Left hindlimb (tissue), 1 donor: ENCODE results near the gene E4F1.
"Not testable (repeated sequence)": the region's sequence is repeated elsewhere in the genome, so short reads cannot be mapped to it uniquely, and the experiment has no call there.

Source experiments
- DNase-seq: peaks from one replicate; pipeline ENCODE4 v3.0.0-alpha.2; 2018

E4F1 gene

DNA sequence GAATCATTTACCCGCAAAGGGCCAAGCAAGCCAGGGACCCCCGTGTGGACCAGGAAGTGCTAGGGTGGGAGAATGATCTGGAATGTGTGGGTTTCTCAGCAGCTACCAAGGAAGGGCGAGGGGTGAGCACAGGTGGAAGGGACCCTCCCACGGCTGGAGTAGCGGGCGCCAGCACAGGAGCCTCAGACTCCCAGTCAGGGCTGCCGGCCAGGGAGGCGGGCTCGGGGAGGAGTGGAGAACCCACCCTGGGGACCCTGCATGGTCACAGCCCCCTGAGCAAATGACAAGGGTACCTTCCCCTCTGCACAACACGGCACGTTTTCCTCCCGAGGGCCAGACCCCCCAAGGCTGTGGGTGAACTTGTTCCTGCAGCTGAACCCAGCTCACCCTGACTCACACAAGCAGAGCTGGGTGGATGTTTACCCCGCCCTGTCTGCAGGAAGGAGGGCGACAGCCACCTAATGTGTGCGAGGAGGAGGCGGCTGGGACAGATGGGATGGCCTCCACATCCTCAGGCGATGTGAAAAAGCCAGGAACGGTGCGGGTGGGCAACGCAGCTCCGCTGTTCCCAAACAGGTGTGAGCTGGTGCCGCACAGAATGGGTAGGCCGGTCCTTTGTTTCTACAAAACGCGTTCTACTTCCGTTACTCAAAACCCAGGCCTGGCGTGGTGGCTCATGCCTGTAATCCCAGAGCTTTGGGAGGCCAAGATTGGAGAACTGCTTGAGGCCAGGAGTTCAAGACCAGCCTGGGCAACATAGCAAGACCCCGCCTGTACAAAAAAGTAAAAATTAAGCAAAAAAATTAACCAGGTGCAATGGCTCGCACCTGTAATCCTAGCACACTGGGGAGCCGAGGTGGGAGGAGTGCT lies 21.8 kb downstream of the E4F1 start:
- no peak for DNase-seq

DNA sequence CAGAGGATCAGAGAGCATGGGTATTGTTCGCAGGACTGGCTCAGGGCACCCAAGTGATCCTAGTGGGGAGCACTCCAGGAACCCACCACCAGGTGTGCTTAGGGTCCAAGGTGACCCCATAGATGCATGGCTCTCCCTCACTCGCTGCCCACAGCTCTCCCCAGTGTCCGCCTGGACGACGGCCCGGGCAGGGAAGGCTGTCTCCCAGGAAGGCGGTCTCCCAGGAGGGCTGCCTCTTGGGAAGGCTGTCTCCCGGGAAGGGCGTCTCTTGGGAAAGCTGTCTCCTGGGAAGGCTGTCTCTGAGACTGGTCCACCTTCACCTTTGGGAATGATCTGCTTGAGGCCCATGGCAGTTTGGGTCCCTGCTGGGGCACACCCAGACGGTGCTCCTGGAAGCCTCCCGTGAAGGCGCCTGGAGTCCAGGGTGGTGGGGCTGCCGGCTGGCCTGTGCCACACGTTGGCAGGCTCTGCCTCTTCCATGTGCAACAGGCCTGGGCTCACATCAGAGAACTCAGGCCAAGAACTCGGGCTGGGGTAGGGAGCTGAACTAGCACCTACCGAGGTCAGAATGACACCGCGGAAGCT lies 23.0 kb downstream of the E4F1 start:
- DNase-seq: peak; percentile 31

DNA sequence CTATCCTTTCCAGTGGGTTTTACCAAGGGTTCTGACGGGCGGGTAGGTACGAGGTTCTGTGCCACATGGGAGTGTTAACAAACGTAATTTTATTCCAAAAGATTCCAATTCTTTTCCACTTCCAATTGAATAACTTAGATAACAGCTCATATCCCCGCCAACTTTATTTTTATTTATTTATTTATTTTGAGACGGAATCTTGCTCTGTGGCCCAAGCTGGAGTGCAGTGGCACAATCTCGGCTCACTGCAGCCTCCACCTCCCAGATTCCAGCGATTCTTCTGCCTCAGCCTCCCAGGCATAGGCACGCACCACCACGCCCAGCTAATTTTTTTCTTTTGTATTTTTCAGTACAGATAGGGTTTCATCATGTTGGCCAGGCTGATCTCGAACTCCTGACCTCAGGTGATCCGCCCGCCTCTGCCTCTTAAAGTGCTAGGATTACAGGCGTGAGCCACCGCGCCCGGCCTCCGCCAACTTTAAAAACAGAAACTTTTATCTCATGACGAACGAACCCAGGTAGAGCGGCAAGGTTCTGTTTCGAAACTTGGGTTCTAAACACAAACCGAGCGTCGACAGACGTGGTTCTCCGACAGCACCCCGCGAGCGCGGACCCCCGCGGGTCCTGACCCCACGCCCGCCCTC lies 27.4 kb downstream of the E4F1 start:
- peak; percentile 29 for DNase-seq

DNA sequence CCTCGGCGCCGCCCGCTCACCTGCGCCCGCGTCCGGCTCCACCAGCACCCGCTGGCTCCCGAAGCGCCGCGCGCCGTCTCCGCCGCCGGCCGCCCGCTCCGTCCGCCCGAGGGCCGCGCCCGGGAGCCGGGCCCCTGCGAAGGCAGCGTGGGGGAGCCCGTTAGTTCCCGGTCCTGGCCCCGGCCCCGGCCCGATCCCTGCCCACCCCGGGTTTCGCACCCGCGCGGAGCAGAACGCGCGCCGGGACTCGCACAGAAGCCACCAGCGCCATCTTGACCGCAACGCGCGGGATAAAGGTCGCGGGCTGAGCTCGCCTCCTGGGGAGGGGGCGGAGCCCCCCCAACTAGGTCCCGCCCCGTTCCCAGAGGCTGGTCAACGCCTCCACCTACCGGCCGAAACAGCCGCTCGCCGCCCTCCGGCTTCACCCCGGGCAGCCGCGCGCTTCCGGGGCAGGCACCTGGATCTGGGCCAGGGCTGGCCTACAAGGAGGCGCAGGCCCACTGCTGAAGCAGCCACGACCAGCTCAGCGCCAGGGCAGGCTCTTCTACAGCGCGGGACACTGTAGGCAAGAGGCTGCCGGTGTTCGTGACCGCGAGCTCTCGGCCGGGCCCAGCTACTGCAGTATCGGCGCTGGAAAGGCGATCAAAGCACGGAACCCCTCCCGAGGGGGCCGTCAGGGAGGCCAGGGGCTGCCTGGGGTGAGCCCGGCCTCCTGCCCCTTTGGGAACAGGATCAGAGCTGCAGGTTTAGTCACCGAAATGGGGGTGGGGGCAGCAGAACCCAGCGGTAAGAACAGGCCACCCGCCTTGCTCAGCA lies 28.1 kb downstream of the E4F1 start, which contains the start of gene ECI1:
Gene ECI1, minus strand, starts transcription at position 292 of the 816 bp plus-strand sequence. Its CDS starts 21 bp downstream, at position 271.
- DNase-seq: peak; percentile 96

DNA sequence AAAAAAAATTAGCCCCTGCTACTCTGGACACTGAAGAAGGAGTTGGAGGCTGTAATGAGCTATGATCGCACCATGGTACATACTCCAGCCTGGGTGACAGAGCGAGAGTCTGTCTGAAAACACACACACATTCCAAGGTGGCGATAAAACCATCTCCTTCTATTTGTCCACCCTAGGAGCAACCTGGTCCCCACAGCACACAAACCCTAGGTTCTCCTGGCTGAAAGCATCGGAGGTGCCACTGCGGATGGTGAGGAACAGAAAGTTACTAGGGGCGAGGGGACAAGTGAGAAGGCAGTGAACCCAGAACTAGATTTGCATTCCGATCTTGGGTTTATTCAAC lies 29.4 kb downstream of the E4F1 start:
- DNase-seq: no peak

DNA sequence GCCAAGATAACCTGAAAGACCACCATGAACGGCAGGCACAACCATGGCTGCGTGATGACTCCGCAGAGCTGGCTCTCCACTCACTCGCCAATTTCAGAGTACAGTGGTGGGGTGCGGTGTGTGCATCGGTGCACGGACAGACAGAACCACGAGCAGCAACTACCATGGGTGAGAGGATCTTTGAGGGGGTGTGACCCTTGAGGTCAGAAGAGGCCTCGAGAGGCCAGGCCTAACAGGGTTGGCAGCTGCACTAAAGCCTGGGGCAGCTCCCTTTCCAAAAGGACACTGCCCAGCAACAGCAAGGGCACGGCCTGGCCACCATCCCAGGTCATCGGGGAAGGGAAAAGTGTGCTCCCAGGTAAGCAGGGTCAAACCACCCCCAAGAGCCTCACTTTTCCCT lies 29.9 kb downstream of the E4F1 start:
- DNase-seq: peak; percentile 27

DNA sequence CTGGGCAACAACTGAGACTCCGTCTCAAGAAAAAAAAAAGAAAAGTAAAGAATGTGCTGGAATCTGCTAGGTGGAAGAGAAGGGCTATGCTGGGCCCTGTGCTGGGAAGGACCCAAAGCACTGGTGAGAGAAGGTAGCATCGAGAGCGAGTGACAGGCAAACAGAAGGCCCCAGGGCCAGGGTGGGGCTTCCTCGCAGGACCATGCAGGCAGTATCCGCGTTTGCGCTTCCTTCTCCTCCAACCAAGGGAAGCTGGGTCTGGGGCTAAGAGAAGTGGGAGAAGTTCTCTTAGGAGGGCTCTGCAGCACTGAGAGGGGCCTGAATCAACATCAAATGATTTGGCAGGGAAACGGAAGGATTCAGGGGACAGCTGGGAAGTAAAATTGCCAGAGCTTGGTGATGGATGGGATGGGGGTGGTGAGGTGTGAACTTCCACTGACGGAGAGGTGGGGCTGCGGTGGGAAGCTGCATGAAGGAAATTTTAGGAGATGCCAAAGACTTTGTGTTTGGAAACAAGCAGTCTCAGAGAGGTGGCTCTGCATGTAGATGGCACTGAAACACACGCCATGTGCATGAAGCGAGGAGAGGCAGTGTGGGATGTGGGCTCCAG lies 33.2 kb downstream of the E4F1 start:
- DNase-seq: no peak

DNA sequence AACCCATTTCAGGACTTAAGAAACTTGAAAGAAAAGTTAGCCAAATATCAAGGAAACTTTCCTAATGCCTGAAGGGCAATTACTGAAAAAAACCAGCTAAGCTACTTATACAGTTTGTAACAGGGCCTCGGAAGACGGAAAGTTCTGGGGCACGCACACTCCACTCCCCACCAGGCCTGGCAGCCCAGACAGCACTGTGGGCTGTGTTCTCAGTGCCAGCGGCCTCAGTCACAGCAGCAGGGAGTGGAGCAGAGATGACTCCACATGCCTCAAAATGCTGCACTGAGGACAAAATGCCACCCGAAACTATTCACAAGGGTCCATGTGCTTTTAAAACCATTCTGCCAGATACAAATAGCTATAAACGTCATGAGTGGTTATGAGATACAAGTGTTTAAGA lies 34.3 kb downstream of the E4F1 start:
- no peak for DNase-seq

DNA sequence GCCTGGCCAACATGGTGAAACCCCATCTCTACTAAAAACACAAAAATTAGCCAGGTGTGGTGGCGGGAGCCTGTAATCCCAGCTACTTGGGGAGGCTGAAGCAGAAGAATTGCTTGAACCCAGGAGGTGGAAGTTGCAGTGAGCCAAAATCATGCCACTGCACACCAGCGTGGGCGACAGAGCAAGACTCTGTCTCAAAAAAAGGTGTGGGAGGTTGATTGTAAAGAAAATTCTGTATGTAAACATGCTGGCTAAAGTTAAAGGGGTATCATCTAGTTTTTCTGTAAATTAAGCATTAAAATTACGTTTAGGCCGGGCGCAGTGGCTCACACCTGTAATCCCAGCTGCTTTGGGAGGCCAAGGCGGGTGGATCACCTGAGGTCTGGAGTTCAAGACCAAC lies 35.1 kb downstream of the E4F1 start:
- DNase-seq: not testable (repeated sequence)

DNA sequence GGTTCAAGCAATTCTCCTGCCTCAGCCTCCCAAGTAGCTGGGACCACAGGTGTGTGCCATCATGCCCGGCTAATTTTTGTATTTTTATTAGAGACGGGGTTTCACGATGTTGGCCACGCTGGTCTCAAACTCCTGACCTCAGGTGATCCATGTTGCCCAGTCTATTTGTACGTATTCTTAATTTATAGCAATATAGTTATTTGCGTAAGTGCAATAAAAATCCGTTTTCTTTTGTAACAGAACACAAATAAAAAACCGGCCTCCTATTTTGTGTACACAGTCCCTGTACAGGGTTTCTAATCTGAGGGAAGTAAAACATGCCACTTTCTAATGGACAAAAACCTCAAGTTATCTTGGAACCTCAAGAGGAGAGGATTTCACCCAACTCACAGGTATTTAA lies 36.9 kb downstream of the E4F1 start:
- no peak for DNase-seq

DNA sequence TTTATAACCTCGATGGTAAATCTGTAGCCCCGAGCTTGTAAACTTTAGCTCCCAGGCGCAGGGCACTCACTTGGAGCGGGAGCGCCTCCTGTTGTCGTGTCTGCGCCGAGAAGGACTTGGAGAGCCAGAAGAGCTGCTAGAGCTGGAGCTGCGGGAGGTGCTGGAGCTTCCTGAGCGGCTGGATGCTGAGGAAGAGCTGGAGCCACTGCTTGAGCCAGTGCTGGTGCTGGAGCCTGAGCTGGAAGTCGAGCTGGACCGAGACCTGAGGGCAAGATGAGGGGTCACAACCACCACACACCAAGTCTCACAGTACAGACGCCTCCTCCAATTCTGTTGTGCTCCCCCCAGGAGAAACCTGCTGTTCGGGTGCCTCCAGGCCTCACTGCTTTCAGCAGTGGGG lies 39.6 kb downstream of the E4F1 start:
- not testable (repeated sequence) for DNase-seq

DNA sequence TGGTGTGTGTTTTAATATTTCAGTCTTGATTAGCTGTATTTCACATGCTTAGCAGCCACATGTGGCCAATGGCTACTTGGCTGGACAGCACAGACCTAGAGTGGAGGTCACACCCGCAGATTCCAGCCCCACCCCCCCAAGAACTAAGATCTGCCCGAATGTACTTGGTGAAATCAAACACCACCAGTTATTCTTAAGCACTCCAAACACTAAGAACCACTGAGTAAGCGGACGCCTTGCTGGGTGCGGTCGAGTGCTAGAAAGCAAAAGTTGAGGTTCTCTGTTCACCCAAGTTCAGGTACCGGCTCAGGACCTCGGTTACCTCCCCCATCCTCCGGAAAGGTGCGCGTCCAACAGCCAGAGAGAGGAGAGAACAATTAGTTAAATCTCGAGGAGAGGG lies 43.5 kb downstream of the E4F1 start:
- DNase-seq: not testable (repeated sequence)

DNA sequence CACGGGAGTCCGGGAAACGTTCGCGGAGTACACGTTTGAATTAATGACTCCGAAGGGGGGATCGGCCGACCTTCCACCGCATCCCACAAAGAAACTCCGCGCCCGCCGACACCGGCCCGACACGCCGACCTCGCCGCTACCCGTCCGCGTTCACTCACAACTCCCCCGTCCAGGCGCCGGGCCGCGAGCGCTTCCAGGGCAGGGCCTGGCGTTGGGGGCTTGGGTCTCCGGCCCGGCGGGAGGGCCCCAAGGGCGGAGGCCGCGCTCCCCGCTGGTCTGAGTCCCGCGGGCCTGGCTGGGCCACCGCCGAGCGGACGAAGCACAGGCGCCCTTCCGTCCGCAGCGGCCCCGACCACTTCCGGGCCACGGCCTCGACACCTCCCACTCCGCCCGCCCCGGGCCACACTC lies 44.1 kb downstream of the E4F1 start:
- DNase-seq: not testable (repeated sequence)

DNA sequence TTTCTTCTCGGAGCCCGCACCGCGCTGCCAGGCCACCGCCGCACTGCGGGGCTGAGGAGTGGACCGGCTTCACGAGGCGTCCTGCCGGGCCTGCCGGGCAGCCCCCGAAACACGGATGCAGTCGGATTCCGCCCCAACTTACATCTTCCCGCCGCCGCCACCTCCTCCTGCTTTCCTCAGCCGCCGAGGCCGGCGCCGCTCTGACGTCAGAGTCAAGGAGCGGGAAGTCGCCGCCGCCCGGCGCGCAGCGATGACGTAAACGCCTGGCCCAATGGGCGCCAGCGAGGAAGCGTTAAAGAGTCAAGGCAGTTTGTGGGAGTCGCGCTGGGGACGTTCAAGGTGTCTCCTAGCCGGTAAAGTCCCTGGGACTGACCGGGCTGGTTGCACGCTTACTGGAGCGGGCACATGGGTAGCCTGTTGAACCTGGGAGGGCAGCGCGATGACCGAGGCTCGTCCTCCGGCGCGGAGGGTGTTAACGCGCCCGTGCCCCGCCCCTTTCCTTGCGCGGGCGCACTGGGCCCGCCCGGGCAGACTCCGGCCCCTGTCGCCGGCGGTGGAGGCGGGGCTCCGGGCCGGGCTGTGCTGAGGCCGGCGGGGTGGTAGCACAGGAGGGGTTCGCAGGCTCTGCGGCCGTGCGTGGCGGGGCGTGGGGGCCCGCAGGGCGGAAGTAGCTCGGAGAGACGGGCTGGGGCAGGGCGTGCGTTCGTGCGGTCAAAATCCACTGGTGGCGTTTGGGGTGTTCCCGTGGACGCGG lies 44.7 kb downstream of the E4F1 start, which contains the start of gene RNPS1:
Gene RNPS1, minus strand, starts transcription at position 214 of the 754 bp plus-strand sequence. CDS start 3,483 bp downstream, outside the sequence.
- DNase-seq: peak; percentile 97

DNA sequence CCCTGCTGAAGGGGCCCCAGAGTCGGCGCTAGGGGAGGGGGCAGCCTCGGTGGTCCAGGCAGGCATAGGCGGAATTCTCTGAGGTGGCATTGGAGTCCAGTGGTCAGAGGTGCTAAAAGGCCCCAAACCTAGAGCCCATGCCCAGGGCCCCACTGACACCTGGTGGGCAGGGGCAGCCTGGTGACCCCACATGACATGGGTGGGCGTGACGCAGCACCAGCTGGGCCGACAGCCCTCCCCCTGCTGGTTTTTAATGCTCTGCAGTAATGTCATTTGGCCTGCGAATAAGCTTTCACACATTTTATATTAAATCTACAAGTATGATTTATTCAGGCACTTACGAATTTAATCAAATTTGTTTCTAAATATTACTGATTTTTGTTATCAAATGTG lies 46.7 kb downstream of the E4F1 start:
- no peak for DNase-seq

DNA sequence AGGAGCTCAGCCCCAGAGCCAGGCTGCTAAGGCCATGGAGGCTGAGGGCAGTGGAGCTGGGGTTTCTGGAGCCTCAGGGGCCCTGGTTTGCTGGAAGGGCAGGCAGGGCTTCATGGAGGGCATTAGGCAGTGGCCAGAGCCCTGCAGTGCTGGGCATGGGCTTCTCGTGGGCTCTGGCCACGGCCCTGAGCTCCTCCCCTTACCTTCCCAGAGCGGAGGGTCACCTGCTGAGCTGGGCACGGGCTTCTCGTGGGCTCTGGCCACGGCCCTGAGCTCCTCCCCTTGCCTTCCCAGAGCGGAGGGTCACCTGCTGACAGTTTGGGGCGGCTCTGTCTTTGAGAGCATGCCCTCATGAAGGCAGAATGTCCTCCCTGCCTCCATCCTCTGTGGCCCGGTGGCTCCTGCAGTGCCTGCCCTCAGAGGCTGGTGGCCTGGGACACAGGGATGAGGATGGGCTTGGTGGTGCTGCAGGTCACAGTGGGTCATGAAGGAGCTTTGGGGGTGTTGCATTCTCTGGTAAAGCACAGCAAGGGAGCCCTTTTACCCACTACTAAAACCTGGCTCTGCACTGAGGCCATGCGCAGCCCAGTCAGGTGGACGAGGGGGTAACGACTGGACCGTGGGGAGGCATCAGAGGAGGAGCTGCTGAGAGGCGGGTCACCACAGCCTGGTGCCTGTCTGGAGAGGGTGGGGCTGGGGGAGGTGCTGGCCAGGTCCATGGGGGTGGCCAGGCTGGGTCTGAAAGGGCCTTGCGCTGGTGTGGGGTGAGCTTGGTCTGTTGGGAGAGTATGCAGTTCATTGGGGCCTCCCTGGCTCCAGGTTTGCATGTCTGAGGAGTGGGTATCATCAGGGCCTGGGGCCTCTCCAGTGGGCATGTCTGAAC lies 47.4 kb downstream of the E4F1 start:
- no peak for DNase-seq

DNA sequence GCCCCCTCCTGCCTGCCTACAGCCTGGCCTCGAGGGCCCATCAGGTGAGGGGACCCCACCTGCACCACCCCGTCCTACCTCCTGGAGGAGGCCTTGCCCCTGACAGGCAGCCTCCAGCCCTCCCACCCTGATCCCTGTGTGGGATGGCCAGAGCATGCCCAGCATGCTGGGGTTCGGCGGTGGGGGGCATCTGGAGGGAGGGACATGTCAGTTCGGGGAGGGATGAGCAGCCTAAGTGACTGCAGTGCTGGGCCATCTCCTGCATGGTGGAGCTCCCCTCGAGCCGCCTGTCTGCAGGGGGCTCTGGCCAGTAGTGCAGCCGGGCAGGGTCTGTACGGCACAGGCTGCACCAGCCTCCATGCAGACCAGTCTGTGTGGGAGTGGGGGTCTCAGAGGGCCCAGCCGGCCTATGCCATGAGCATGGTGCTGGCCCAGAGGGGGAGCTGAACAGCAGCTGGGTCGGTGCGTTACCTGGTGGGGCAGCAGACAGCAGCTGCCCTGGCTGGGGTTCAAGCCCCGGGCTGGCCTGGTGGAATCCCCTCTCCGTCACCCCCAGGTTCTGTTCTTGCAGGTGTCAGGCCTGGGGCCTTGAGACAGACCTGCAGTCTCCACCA lies 48.6 kb downstream of the E4F1 start:
- no peak for DNase-seq

DNA sequence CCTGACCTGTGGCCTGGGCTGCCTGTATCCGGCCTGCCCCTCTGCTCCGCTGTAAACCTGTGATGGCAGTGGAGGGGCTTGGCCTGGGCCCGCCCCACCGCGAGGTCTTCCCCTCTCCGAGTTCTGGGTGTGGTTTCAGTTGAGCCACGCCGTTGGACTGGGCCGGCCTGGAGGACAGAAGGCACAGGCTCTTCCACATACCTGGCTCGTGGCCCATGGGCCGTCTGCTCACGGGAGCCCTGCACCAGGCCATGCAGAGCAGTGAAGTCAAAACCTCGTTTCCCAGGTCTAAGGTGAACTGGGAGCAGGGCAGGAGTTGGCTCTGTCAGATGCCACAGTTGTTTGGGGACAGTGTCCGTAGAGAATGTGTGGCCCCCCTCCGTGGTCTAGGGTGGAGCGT lies 50.1 kb downstream of the E4F1 start:
- no peak for DNase-seq

DNA sequence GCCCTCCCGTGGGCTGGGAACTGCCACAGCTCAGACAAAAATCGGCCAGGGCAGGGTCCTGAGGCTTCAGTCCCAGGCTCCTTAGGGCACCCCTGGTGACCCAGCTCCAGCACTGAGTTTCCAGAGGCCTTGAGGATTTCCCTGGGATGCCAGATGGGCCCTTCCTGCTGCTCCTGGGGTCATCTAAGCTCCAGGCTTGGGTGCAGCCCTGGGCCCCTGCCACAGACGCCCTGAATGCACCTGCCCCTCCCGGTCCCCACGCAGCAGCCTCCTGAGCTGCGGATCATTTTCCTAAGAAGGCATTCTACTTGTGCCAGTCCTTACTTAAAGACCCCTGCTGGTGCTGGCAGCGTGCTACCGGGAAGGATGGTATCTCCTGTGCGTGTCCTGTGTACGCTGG lies 50.5 kb downstream of the E4F1 start:
- DNase-seq: no peak
